Chondrocyte (in vitro differentiated cells): ENCODE data around the gene PTPRJ. TPM values are rescaled to one million over a fixed set of nuclear protein-coding genes. Genes with fewer than 3 reads are reported as not detected.

Experiments
- DNase-seq: peaks from one replicate; pipeline ENCODE4 v3.0.0; 2021; ENCODE audit warnings: mixed read lengths, low spot score
- H3K27ac Mint-ChIP-seq: one replicate; pipeline ENCODE4 v1.8.0; 2021; ENCODE audit warnings: mild to moderate bottlenecking, moderate library complexity, mixed read lengths; ENCODE audit not compliant: unreplicated experiment
- H3K27me3 Mint-ChIP-seq: 2 replicates; pipeline ENCODE4 v1.8.0; 2021; ENCODE audit warnings: low read depth, mixed read lengths
- H3K36me3 Mint-ChIP-seq: 2 replicates; pipeline ENCODE4 v1.8.0; 2021; ENCODE audit warnings: low read depth, mixed read lengths
- H3K4me1 Mint-ChIP-seq: 2 replicates; pipeline ENCODE4 v1.8.0; 2021; ENCODE audit warnings: low read depth, mild to moderate bottlenecking, mixed read lengths
- H3K4me3 Mint-ChIP-seq: one replicate; pipeline ENCODE4 v1.8.0; 2021; ENCODE audit warnings: mild to moderate bottlenecking, moderate library complexity, mixed read lengths; ENCODE audit not compliant: unreplicated experiment
- H3K9me3 Mint-ChIP-seq: 2 replicates; pipeline ENCODE4 v1.8.0; 2021; ENCODE audit warnings: low read depth, mixed read lengths
- CTCF ChIP-seq: fragments of 200-600 bp; sonication (generic); IDR thresholded peaks from 2 replicates; pipeline ENCODE4 v1.5.0; 2021; ENCODE audit warnings: antibody characterized with exemption, mild to moderate bottlenecking, moderate library complexity
- total RNA-seq: library from RNA; stranded (reverse); gene quantifications from 3 replicates; pipeline ENCODE4 v1.2.1, GENCODE V29; 2021

Gene PTPRJ
- total RNA-seq, 1 donor from 2014 or later: 18.1 TPM

GRCh38 chr11:48101958-48102357 is 121.6 kb downstream of the PTPRJ start:
- DNase-seq: no peak
- no peaks in the 10 kb centered on the region for H3K36me3 Mint-ChIP-seq
- H3K27ac Mint-ChIP-seq: no peak overlapping the region
- no peaks in the 10 kb centered on the region for H3K27me3 Mint-ChIP-seq
- peaks cover 8% of the 10 kb centered on the region for H3K4me1 Mint-ChIP-seq
- TF ChIP-seq CTCF: no peak
- no peaks in the 10 kb centered on the region for H3K9me3 Mint-ChIP-seq
- no peak overlapping the region for H3K4me3 Mint-ChIP-seq

GRCh38 chr11:48103621-48104567 is 123.5 kb downstream of the PTPRJ start:
- TF ChIP-seq CTCF: no peak
- H3K36me3 Mint-ChIP-seq: no peaks in the 10 kb centered on the region
- no peak overlapping the region for H3K4me3 Mint-ChIP-seq
- DNase-seq: no peak
- H3K27me3 Mint-ChIP-seq: no peaks in the 10 kb centered on the region
- no peak overlapping the region for H3K27ac Mint-ChIP-seq
- peaks cover 16% of the 10 kb centered on the region for H3K4me1 Mint-ChIP-seq
- no peaks in the 10 kb centered on the region for H3K9me3 Mint-ChIP-seq

GRCh38 chr11:48104568-48104924 is 124.2 kb downstream of the PTPRJ start:
- peaks cover 19% of the 10 kb centered on the region for H3K4me1 Mint-ChIP-seq
- no peak overlapping the region for H3K27ac Mint-ChIP-seq

GRCh38 chr11:48105096-48105990 is 125.0 kb downstream of the PTPRJ start:
- TF ChIP-seq CTCF: no peak
- Mint-ChIP-seq H3K27me3 (no peaks in the 10 kb centered on the region), H3K27ac (no peak overlapping the region), H3K4me3 (no peak overlapping the region), H3K9me3 (no peaks in the 10 kb centered on the region), H3K4me1 (peaks cover 24% of the 10 kb centered on the region), H3K36me3 (no peaks in the 10 kb centered on the region)
- no peak for DNase-seq

More at GRCh38 chr11:48104568-48104924, 124.2 kb downstream of the PTPRJ start:
- DNase-seq: no peak
- no peaks in the 10 kb centered on the region for H3K9me3 Mint-ChIP-seq
- no peak for TF ChIP-seq CTCF
- no peak overlapping the region for H3K4me3 Mint-ChIP-seq
- no peaks in the 10 kb centered on the region for H3K36me3 Mint-ChIP-seq
- no peaks in the 10 kb centered on the region for H3K27me3 Mint-ChIP-seq

GRCh38 chr11:48106166-48106565 is 125.8 kb downstream of the PTPRJ start:
- no peaks in the 10 kb centered on the region for H3K36me3 Mint-ChIP-seq
- H3K4me3 Mint-ChIP-seq: no peak overlapping the region
- H3K9me3 Mint-ChIP-seq: no peaks in the 10 kb centered on the region
- peaks cover 24% of the 10 kb centered on the region for H3K4me1 Mint-ChIP-seq
- no peaks in the 10 kb centered on the region for H3K27me3 Mint-ChIP-seq
- DNase-seq: no peak
- no peak overlapping the region for H3K27ac Mint-ChIP-seq
- no peak for TF ChIP-seq CTCF
